ENCODE results near the gene GRIN1. TPM values are rescaled to one million over a fixed set of nuclear protein-coding genes. Genes with fewer than 3 reads are reported as not detected.

The GRIN1 gene
- total RNA-seq, 2 donors from 2014 or later: not detected

DNA sequence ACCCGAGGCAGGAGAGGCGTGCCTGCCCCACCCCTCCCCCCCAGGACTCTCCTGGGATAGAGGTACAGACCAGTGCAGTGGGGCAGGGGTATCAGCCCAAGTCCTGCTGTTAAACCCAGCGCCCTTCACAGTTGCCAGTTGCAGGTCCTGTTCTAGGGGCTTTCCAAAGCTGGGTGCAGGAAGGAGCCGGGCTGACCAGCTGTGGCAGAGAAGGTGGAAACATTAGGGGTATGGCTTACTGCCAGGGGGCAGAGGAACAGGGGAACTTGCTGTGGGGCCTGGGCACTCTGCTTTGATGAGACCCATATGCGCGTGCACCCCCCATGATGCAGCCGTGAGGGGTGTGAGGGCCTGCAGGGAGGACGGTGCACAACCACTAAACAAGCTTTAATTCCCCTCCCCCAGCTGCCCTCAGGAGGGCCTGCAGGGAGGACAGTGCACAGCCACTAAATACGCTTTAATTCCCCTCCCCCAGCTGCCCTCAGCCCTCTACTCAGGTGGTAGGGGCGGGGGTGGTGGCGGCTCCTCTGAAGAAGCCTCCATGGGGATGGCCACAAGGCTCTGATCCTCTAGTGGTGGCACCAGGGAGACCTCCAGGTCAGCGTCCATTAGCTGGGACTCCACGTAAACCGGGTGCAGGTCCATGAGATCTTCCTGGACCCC lies 31.7 kb downstream of the GRIN1 start:
- DNase-seq (ENCODE audit: low spot score) (no peak), ATAC-seq (ENCODE audit: insufficient number of reproducible peaks, low FRiP score, low read depth) (no peak)
- Histone ChIP-seq H3K9me3 (no peaks in the 10 kb centered on the region), H3K27ac (no peak overlapping the region), H3K27me3 (replicated peaks; ENCODE audit: insufficient read depth) (peaks cover 21% of the 10 kb centered on the region), H3K36me3 (no peaks in the 10 kb centered on the region), H3K4me1 (ENCODE audit: control insufficient read depth in 1 of 2, low read depth in 2 of 2) (peaks cover 7 to 21% of the 10 kb centered on the region in 2 donors), H3K4me3 (no peak overlapping the region)
- TF ChIP-seq, protein P1, sequence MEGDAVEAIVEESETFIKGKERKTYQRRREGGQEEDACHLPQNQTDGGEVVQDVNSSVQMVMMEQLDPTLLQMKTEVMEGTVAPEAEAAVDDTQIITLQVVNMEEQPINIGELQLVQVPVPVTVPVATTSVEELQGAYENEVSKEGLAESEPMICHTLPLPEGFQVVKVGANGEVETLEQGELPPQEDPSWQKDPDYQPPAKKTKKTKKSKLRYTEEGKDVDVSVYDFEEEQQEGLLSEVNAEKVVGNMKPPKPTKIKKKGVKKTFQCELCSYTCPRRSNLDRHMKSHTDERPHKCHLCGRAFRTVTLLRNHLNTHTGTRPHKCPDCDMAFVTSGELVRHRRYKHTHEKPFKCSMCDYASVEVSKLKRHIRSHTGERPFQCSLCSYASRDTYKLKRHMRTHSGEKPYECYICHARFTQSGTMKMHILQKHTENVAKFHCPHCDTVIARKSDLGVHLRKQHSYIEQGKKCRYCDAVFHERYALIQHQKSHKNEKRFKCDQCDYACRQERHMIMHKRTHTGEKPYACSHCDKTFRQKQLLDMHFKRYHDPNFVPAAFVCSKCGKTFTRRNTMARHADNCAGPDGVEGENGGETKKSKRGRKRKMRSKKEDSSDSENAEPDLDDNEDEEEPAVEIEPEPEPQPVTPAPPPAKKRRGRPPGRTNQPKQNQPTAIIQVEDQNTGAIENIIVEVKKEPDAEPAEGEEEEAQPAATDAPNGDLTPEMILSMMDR (IDR thresholded peaks at IDR 0.05): no peak

DNA sequence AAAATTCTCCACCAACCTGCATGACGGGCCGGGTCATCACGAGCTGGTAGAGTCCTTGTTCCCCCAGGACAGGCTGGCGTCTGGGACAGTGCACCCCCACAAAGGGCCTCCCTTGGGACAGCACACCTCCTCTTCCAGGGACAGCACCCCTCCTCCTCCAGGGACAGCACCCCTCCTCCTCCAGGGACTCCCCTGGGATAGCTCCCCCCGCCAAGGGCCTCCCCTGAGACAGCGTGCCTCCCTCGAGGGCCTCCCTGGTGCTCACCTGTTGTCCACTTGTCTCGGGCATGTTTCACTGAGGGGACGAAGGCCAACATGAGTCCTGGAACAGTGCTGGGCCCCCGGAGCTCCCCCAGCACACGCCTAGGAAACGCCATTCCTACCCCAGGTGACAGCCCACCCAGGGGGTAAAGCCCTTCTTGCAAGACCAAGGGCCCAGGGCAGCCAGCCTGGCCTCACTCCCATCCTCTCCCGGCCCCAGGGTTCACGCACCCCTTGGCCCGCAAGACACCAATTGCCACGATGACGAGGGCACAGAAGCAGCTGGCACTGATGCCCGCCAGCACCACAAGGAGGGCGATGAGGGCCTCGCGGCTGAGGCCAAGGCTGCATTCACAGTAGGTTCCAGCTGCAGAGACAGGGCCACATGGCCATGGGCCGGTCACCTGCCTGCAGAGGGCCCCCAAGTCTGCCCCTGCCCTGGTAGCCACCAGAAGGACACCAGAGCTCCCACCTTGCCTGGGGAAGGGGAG lies 32.4 kb downstream of the GRIN1 start:
- Histone ChIP-seq H3K4me1 (ENCODE audit: control insufficient read depth in 1 of 2, low read depth in 2 of 2) (peaks cover 7 to 21% of the 10 kb centered on the region in 2 donors), H3K4me3 (no peak overlapping the region), H3K27ac (no peak overlapping the region), H3K36me3 (no peaks in the 10 kb centered on the region), H3K27me3 (replicated peaks; ENCODE audit: insufficient read depth) (peaks cover 14% of the 10 kb centered on the region), H3K9me3 (no peaks in the 10 kb centered on the region)
- DNase-seq (ENCODE audit: low spot score): no peak
- TF ChIP-seq, protein P1 (IDR thresholded peaks at IDR 0.05): no peak
- ATAC-seq (ENCODE audit: insufficient number of reproducible peaks, low FRiP score, low read depth): no peak

DNA sequence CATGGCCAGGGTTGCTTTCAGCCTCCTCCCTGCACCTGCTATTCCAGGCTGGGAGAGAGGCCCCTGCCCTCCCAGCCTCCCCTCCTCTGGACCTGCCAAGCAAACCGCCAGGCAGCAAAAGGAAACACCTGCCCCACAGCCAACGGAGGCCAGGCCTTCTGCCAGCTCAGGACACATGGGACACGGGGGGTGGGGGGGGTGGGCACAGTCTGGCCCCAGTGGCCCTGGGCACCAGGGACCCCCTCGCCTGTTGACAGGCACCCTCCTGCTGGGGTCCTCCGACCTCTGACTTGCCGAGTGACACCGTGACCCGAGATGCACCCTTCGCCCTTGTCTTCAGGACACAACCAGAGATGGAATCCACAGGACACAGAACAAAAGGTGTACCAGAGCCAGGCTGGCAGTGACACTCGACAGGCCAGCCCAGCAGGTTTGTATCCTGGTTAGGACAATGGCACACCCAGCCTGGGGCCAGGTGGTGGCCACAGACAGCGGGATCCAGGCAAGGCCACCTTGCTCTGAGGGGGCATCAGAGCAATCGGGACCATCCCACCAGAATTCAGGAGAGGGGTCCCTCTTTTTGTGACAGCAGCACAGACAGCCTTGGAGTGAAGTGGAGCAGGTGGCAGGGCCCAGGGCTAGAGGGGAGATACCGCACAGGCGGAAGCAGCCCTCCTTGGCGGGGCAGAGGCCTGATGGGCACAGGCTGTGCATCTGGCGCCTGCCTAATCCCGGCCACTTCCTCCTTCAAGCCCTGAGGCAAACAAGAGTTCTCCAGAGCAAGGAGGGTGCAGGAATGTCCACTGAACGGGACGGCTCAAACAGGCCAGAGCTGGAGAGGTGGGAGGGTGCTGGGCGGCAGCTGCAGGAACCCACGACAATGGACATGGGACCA lies 34.2 kb downstream of the GRIN1 start:
- DNase-seq (ENCODE audit: low spot score) (no peak), ATAC-seq (ENCODE audit: insufficient number of reproducible peaks, low FRiP score, low read depth) (no peak)
- H3K4me3 ChIP-seq: no peak overlapping the region
- no peak overlapping the region for H3K27ac ChIP-seq
- peaks cover 7 to 16% of the 10 kb centered on the region in 2 donors for H3K4me1 ChIP-seq (ENCODE audit: control insufficient read depth in 1 of 2, low read depth in 2 of 2)
- TF ChIP-seq, protein P1 (IDR thresholded peaks at IDR 0.05): no peak
- no peaks in the 10 kb centered on the region for H3K36me3 ChIP-seq
- peaks cover 5% of the 10 kb centered on the region for H3K27me3 ChIP-seq (replicated peaks; ENCODE audit: insufficient read depth)
- no peaks in the 10 kb centered on the region for H3K9me3 ChIP-seq

DNA sequence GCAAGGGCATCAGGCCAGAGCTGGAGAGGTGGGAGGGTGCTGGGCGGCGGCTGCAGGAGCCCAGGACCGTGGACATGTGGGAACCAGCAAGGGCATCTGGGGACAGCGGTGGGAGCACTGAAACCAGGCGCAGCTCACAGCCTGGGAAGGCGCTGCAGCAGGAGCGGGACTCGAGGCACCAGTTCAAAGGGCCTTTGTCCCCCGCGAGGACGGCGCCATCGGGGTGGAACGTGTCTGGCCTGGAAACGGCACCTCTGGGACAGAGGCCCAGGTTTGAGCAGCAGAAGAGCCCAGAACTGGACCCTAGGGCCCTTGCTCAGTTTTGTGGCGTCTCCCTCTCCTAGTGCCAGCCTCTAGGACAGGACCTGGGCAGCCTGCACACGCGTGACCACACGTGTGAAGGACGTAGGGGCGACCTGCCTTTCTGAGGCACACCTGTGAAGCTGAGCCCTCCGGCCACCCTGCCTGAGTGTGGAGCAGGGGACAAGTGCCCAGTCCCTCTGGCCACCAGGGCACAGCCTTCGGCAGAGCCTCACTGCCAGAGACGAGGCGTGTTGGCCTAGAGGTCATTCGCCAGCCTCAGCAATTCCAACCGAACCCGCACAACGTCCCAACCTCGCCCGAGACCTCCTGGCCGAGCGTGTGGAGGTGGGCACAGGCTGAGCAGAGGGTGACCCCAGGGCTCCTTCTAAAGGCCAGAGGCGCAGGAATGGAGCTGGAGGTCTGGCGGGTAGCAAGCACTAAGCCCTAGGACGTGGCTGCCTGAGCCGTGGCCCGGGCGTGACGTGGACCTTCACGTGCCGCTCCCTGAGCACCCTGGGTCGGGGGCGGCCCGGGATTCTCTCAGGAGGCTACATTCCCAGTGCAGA lies 35.1 kb downstream of the GRIN1 start:
- Histone ChIP-seq H3K9me3 (no peaks in the 10 kb centered on the region), H3K4me1 (ENCODE audit: control insufficient read depth in 1 of 2, low read depth in 2 of 2) (peaks cover 6 to 9% of the 10 kb centered on the region in 2 donors), H3K4me3 (no peak overlapping the region), H3K27me3 (replicated peaks; ENCODE audit: insufficient read depth) (peaks cover 5% of the 10 kb centered on the region), H3K27ac (no peak overlapping the region), H3K36me3 (no peaks in the 10 kb centered on the region)
- DNase-seq (ENCODE audit: low spot score) (no peak), ATAC-seq (ENCODE audit: insufficient number of reproducible peaks, low FRiP score, low read depth) (no peak)
- TF ChIP-seq, protein P1 (IDR thresholded peaks at IDR 0.05): no peak
